Posterior cingulate gyrus (tissue), 11 donors: ENCODE results near the gene SGK1.

Source experiments
- DNase-seq, 10 donors: peaks; one replicate each; pipeline versions ENCODE4 v3.0.0 to v3.0.0-alpha.2; 2020 to 2021; ENCODE audit warnings: mixed read lengths in 3 of 10
- intact Hi-C: fragments of 100-400 bp; cut with DNase I; formaldehyde crosslinking; loops from one replicate; pipeline ENCODE4 v1.15.1; 2023

The SGK1 gene

DNA sequence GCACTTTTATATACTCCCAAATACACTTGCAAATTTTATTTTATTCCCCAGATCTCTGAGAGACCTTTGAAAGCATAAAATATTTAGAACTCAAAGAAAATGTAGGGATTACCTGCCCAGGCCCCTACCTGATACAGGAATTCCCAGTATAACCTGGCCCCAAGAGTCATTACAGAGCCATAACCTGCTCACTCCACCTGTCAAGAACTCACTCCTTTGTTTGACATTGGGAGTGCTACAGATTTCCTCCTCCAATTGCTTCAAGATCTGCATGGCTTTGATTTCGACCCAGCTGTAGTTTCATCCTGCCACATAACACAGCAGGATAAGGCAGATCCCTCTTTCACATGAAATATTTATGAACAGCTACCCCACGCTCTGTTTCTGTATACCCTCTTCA, 169.3 kb downstream of the SGK1 start:
- no peak for DNase-seq
- intact Hi-C loops, result no loop called here

DNA sequence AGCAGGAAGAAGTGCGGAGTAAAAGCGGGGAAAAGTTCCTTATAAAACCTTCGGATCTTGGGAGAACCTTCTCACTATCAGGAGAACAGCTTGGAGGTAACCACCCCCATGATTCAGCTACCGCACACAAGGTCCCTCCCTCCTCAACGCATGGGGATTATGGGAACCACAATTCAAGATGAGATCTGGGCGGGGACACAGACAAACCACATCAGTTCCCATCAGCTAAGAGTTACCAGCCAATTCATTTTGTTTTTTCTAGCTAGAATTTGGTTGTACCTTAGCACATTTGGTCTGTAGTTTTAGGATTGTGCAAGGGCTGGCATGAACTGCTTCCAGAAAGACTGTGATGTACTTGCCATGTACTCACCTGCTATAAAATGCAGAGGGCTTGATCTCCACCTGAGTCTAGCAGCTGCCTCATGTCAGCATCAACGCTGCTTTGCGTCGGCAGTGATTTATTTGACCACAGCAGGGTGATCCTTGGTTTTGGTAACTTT, 170.8 kb downstream of the SGK1 start:
- no peak for DNase-seq
- intact Hi-C loops, result no loop called here

DNA sequence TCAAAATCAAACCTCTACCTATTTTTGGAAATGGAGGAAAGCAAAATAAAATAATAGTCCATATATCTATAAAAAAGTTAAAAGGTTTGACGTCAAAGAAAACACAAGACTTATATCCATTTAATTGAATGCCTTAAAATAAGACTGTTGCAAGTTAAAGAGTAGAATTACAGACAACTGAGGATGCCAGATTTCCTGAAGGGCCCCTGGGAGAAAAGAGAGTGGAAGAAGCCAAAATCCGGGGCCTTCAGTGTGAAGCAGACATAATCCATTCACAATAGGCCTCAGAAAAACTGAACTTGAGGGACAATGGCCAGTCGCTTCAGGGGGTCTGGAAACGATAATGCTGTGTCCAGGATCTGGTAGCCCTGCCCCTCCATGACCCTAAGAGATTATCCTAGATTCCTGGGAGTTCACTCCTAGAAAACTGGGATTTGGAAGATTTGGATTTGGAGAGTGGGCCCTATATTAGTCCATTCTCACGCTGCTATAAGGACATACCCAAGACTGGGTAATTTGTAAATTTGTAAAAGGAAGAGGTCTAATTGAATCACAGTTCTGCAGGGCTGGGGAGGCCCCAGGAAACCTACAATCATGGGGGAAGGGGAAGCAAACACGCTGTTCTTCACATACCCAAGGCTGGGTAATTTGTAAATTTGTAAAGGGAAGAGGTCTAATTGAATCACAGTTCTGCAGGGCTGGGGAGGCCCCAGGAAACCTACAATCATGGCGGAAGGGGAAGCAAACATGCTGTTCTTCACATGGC, 171.5 kb downstream of the SGK1 start:
- DNase-seq, result no peak
- intact Hi-C loops, result no loop called here

DNA sequence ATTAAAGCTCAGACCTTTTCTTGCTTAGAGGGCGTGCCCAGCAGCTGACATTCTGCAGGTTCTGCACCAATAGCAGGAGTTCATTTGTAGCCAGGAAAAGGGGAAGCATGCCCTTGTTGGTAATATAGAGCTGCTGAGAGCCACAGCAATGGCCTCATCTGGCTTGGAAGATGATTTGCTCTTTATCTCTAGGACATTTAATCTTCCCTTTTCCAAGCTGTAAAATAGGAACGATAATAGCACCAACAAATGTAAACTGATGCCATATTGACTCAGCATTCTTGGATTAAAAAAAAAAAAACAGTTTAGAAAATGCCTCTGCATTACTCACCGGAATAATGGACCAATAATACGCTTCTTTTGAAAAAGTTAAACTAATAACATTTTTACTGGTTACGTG, 172.1 kb downstream of the SGK1 start:
- DNase-seq, result no peak
- intact Hi-C loops, result no loop called here

DNA sequence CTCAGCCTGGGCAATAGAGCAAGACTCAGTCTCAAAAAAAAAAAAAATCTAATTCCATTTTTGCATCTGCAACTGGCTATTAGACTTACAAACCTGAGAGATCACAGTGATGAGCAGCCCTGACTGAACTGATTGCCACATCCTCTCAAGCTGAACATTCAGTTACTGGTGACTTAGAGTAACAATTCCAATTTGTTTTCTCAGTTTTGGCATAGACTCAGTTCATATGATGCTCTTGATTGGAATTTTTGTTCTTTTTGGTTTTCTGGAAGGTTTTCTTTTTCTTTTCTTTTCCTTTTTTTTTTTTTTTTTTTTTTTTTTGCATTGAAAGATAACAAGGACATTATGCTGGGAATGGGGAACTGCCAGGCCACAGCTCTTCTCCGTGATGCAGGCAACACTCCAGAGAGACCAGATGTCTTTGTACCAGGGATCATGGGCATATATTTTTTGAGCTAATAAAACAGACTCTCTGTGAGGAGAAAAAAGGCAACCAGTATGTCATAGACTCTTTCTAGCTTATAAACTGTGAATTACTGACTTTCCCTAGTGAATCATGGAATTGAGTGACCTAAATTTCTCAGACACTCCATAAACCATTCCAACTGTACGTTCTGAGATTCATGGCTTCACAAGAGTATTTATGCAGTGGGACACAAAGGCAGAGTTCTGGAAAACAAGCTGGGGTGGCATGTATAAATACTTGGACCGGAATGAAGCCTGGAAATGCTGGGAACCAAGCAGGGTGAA, 179.5 kb downstream of the SGK1 start:
- intact Hi-C loops, result no loop called here
- no peak for DNase-seq

DNA sequence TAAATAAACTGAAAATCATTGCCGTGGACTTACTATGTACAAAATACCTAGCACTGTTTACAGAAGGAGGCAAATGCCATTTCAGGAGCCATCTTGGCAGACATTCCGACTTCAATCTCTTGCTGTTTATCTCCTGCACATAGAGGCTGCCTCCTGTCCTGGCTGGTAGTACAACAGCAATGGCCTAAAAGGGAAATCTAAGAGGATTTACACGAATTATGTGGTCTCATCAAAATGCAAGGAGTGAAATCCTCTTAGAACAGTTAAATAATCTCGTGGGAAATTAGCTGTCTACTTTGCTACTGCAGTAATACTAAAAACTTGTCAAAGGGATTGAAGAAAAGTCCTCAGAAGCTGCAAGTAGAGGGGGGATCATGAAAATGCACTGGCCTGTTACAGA, 183.3 kb downstream of the SGK1 start:
- intact Hi-C loops, result no loop called here
- no peak for DNase-seq

DNA sequence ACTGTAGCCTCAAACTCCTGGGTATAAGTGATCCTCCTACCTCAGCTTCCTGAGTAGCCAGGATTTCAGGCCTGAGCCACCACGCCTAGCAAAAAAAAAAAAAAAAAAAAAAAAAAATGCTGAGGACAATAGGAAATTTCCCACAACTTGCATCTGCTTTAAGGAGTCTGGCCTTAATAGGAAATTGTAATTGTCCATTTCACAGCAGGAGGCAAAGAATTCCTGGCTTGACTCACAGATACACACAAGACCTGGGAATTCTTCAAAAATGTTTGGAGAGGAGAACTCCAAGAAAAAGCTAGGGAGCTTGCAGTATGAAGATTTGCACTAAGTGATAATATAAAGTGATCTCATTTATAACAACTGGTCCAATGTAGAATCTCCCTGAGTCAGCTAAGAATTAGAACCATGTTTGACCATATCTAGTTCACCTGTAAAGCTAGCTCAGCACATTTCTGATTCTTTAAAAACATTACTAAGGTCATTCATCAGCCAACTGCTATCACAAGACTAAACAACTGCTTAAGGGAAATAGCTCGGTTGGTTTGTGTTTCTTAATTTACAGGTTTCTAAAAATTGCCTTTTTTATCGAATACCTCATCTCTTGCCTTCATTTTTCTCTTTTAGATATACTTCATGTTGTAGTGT, 185.3 kb downstream of the SGK1 start:
- DNase-seq, result no peak
- intact Hi-C loops, result no loop called here

DNA sequence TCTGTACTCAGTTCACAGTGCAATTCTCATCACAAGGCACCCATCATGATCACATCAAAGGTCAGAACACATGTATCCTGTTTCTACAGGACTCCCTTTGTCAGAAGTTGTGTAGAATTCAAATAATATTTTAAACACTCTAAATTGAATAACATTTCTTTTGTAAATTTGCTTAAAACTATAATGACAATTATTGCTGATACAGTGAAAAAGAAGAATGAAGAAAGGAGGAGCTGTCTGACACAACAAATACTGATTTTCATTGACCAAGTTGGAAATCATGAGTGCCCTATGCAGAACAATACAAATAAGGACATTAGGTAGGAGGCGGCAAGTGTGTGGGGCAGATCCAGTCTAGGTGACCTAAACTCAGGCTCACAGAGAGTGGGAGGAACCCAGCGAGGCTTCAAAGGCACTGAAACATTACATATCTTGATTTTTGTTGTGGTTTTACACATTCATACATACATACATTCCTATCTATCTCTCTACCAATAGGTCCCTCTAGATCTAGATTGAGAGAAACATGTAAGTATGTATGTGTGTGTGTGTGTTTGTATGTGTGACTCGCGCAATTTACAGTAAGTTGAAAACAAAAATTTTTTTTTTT, 186.3 kb downstream of the SGK1 start:
- DNase-seq, result no peak
- intact Hi-C loops, result no loop called here

DNA sequence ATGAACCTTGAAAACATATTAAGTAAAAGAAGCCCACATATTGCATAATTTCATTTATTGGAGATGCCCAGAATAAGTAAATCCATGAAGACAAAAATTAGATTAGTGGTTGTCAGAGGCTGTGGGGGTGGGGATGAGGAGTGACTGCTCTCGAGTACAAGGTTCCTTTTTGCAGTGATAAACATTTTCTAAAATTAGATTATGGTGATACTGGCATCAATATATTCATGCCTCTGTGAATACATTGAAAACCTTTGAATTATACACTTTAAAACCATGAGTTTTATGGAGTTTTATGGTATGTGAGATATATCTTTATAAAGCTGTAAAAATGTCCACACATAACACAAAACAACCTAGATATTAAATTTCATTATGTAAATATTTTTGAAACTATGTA, 189.8 kb downstream of the SGK1 start:
- intact Hi-C loops, result no loop called here
- no peak for DNase-seq

DNA sequence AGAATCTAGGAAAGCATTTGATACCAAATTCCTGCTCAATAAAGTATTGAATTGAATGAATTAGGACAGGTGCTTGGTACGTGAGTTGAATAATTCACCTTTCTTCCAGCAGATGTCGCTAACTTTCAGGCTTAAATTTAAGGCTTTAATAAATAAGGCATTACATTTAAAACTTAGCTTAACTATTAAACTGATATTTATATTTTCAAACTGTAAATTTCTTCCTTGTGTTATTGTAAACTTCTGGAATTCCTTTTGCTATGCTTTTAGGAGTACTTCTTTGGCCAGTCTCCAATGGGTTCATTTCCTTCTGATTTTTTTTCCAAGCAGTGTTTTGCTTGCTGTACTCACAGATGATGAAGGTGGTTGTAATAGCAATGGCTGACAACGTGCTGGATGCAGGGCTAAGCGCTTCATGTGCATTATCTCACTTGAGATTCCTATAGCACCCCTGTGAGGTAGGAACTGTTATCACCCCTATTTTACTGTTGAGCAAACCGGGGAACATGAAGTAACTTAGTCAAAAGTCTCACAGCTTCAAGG, 194.2 kb downstream of the SGK1 start:
- intact Hi-C loops, result loop anchor here (5.0 kb wide), 1 partner anchor 699 kb away; no protein-coding TSS in a partner anchor

DNA sequence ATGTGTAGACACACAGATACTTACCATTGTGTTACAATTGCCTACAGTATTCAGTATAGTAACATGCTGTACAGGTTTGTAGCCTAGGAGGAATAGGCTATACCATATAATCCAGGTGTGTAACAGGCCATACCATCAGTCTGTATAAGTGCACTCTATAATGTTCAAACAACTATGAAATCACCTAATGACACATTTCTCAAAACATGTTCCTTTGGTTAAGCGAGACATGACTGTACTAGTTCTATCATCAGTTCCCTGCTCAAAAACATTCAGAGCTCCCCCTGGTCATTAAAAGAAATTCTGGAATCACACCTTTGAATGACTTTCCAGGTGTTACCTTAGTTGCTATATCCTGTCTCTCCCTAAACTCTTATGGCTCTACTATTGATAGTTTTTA, 195.1 kb downstream of the SGK1 start:
- intact Hi-C loops, result loop anchor here (5.0 kb wide), 1 partner anchor 700 kb away; no protein-coding TSS in a partner anchor
- DNase-seq, result no peak

More for the DNA sequence above, 194.2 kb downstream of the SGK1 start:
- no peak for DNase-seq

DNA sequence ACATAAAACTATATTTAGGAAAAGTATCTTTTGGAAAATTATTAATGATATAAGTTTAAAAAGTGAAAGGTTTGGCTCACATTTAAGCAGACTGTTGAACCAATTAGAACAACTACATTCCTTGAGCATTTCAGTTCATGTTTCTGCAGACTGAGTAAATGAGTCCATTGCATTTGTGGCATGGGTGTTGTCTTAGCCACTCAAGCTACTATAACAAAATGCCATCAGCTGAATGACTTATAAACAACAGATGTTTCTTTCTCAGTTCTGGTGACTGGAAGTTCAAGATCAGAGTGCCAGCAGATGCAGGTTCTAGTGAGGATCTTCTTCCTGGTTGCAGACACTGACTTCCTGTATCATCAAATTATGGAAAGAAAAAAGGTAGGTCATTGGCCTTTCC, 198.4 kb downstream of the SGK1 start:
- intact Hi-C loops, result no loop called here
- no peak for DNase-seq
